IPS-18a (cell line): ENCODE results near the gene ANKRD35.
"Not testable (repeated sequence)": the region's sequence is repeated elsewhere in the genome, so short reads cannot be mapped to it uniquely, and the experiment has no call there.

Experiments
- H3K27ac ChIP-seq: one replicate; pipeline ENCODE4 v1.5.1; 2013; ENCODE audit warnings: low read length
- H3K27me3 ChIP-seq: one replicate; pipeline ENCODE4 v1.6.1; 2013; ENCODE audit warnings: mild to moderate bottlenecking, low read length; ENCODE audit not compliant: control insufficient read depth, insufficient read depth
- H3K36me3 ChIP-seq: one replicate; pipeline ENCODE4 v1.6.1; 2013; ENCODE audit warnings: low read depth, low read length; ENCODE audit not compliant: control insufficient read depth
- H3K4me1 ChIP-seq: one replicate; pipeline ENCODE4 v1.6.1; 2013; ENCODE audit warnings: low read depth, low read length; ENCODE audit not compliant: control insufficient read depth
- H3K4me3 ChIP-seq: one replicate; pipeline ENCODE4 v1.5.1; 2013; ENCODE audit warnings: low read length
- H3K9ac ChIP-seq: one replicate; pipeline ENCODE4 v1.6.1; 2013; ENCODE audit warnings: mild to moderate bottlenecking, low read length, moderate library complexity
- H3K9me3 ChIP-seq: one replicate; pipeline ENCODE4 v1.6.1; 2013; ENCODE audit warnings: low read depth, low read length; ENCODE audit not compliant: control insufficient read depth

Gene ANKRD35

DNA sequence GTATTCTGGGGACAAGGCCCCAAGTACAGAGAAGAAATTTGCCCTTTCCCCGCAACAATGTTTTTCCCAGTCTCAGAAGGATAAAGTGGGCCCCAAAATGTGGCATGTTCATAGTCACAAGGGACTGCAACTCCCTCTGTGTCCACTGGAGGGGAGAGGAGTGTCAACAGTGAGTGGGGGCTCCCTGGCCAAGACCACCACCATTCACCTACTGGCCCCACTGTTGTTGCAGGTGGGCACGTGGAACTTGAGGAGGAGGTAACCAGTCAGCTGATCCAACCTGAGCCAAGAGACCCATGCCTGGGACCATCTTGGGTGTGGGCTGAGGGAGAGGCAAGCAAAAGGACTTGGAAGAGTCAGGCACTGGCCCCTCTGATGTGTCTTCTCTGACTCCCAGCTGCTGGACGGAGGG, 39.5 kb downstream of the ANKRD35 start:
- Histone ChIP-seq H3K4me3 (peak overlapping the region; percentile 72), H3K9me3 (no peaks in the 10 kb centered on the region), H3K9ac (peak overlapping the region; percentile 47), H3K27ac (no peak overlapping the region), H3K4me1 (no peaks in the 10 kb centered on the region), H3K36me3 (peaks cover 40% of the 10 kb centered on the region), H3K27me3 (peaks cover 10% of the 10 kb centered on the region)

DNA sequence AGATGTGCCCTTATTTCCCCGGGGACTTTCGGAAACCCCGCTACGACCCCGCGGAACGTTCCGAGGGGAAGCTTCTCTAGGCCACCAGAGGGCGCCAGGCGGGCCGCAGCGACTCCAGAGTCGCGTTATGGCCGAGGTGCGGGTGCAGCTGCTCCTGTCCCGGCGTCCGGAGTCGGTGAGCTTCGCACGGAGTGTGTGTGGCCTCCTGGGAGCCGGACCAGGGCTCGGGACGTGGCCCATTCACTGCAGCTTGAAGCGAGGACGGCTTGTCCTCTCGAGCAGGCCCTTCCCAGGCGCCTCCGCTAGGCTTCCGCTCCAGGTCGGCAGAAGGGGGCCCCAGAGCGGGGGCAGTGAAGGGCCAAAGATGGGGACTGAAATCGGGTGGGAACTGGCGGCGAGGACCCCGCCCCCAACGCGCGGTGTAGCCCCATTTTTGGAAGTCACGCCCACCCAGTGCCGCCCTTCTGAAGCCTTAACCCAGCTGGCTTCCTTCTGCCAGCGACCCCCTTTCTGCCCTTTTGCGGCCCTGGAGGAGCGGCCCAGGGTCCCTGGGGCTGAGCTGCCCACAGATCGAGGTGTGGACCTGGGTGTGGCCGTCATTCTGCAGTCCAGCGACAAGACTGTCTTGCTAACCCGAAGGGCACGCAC, 40.0 kb downstream of the ANKRD35 start, which contains the start of gene NUDT17:
TSS of gene NUDT17 (plus strand) at position 117 of the 648 bp plus-strand sequence. CDS start at position 128, 11 bp downstream.
- Histone ChIP-seq H3K36me3 (peaks cover 41% of the 10 kb centered on the region), H3K9me3 (no peaks in the 10 kb centered on the region), H3K27me3 (peaks cover 10% of the 10 kb centered on the region), H3K4me3 (peak within 1 kb of the TSS; percentile 72), H3K27ac (no peak within 1 kb of the TSS), H3K9ac (peak within 1 kb of the TSS; percentile 47), H3K4me1 (no peaks in the 10 kb centered on the region)

- Histone ChIP-seq H3K4me3 (peak overlapping the region; percentile 72), H3K4me1 (no peaks in the 10 kb centered on the region), H3K27ac (no peak overlapping the region), H3K9me3 (no peaks in the 10 kb centered on the region), H3K27me3 (peaks cover 10% of the 10 kb centered on the region), H3K36me3 (peaks cover 38% of the 10 kb centered on the region), H3K9ac (no peak overlapping the region)
Observed at GRCh38 chr1:145845144-145845513, 40.5 kb downstream of the ANKRD35 start.

- H3K27me3 ChIP-seq = peaks cover 10% of the 10 kb centered on the region
- no peak overlapping the region for H3K9ac ChIP-seq
- no peaks in the 10 kb centered on the region for H3K4me1 ChIP-seq
- H3K36me3 ChIP-seq = peaks cover 46% of the 10 kb centered on the region
- no peaks in the 10 kb centered on the region for H3K9me3 ChIP-seq
- no peak overlapping the region for H3K4me3 ChIP-seq
- H3K27ac ChIP-seq = no peak overlapping the region
Observed at GRCh38 chr1:145843031-145843430, 42.6 kb downstream of the ANKRD35 start.

GRCh38 chr1:145837656-145838055, 48.0 kb downstream of the ANKRD35 start:
- Histone ChIP-seq H3K4me1 (no peaks in the 10 kb centered on the region), H3K4me3 (no peak overlapping the region), H3K9me3 (no peaks in the 10 kb centered on the region), H3K36me3 (peaks cover 77% of the 10 kb centered on the region), H3K27me3 (no peaks in the 10 kb centered on the region), H3K9ac (no peak overlapping the region), H3K27ac (no peak overlapping the region)

DNA sequence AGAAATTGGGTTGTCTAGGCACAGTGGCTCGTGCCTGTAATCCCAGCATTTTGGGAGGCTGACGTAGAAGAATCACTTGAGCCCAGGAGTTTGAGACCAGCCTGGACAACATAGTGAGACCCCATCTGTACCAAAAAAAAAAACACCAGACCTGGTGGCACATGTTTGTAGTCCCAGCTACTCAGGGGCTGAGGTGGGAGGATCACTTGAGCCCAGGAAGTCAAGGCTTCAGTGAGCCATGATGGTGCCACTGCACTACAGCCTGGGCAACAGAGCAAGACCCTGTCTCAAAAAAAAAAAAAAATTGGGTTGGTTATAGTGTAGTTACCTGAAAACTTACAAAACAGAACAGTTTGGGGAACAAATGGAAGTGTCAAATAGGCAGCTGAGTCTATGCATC, 54.9 kb downstream of the ANKRD35 start:
- not testable (repeated sequence) for H3K9ac ChIP-seq, H3K27ac ChIP-seq, H3K4me1 ChIP-seq, H3K9me3 ChIP-seq, H3K27me3 ChIP-seq, H3K4me3 ChIP-seq
- H3K36me3 ChIP-seq = peaks cover 71% of the 10 kb centered on the region

DNA sequence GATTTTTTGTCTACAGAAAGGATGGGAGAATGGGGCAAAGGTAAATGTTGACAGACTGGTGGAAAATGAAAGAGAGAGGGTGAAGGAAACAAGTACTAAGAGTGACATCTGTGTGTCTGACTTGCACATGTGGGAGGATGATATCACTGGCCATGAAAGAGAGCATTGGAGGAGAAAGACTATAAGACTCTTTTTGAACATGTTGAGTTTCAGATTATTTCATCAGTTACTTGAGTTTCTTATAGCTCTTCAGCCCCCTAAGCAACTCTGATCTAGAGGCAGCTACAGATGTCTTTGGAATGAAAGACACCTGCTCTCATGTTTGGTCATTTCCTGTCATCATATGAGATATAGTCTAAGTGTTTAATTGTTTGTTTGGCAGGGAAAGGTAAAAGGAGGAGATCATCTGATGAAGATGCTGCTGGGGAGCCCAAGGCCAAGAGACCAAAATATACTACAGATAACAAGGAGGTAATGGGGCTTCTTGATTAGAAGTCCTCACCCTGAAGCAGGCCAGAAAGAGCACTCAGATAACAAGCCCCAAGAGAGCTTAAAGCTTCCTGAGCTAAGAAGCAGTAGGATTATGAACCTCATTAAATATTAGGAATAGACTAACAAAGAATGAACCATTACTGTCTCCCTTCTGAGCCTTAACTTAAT, 57.2 kb downstream of the ANKRD35 start:
- Histone ChIP-seq H3K27ac (no peak overlapping the region), H3K9me3 (no peaks in the 10 kb centered on the region), H3K36me3 (peaks cover 61% of the 10 kb centered on the region), H3K27me3 (no peaks in the 10 kb centered on the region), H3K4me1 (no peaks in the 10 kb centered on the region), H3K9ac (no peak overlapping the region), H3K4me3 (no peak overlapping the region)

GRCh38 chr1:145827966-145828365, 57.7 kb downstream of the ANKRD35 start:
- Histone ChIP-seq H3K4me1 (no peaks in the 10 kb centered on the region), H3K9me3 (no peaks in the 10 kb centered on the region), H3K27me3 (no peaks in the 10 kb centered on the region), H3K36me3 (peaks cover 56% of the 10 kb centered on the region), H3K9ac (no peak overlapping the region), H3K4me3 (no peak overlapping the region), H3K27ac (no peak overlapping the region)

DNA sequence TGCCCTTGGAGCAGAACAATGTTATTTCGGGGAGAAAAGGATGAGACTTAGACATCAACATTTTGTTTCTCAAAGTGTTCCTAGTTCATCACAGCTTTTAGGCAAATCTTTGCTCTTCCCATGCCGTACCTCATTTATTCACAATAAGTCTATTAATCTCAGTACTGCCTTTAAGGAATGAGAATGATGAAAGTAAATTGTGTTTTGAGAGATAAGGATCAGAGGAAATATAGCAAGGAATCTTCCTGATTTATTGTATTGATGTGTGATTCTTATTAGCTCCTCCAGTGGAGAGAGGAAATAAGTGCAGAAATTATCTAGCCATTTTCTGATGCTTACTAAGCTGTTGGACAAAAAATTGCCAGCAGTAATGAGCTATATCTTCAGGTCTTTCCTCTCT, 59.6 kb downstream of the ANKRD35 start:
- Histone ChIP-seq H3K9ac (no peak overlapping the region), H3K4me3 (no peak overlapping the region), H3K36me3 (peaks cover 44% of the 10 kb centered on the region), H3K27ac (no peak overlapping the region), H3K9me3 (no peaks in the 10 kb centered on the region), H3K27me3 (no peaks in the 10 kb centered on the region), H3K4me1 (no peaks in the 10 kb centered on the region)

- Histone ChIP-seq H3K9me3 (no peaks in the 10 kb centered on the region), H3K27ac (peak overlapping the region; percentile 85), H3K36me3 (peaks cover 34% of the 10 kb centered on the region), H3K4me3 (peak overlapping the region; percentile 100), H3K27me3 (no peaks in the 10 kb centered on the region), H3K4me1 (no peaks in the 10 kb centered on the region), H3K9ac (peak overlapping the region; percentile 90)
Observed at GRCh38 chr1:145824499-145824842, 61.2 kb downstream of the ANKRD35 start.

DNA sequence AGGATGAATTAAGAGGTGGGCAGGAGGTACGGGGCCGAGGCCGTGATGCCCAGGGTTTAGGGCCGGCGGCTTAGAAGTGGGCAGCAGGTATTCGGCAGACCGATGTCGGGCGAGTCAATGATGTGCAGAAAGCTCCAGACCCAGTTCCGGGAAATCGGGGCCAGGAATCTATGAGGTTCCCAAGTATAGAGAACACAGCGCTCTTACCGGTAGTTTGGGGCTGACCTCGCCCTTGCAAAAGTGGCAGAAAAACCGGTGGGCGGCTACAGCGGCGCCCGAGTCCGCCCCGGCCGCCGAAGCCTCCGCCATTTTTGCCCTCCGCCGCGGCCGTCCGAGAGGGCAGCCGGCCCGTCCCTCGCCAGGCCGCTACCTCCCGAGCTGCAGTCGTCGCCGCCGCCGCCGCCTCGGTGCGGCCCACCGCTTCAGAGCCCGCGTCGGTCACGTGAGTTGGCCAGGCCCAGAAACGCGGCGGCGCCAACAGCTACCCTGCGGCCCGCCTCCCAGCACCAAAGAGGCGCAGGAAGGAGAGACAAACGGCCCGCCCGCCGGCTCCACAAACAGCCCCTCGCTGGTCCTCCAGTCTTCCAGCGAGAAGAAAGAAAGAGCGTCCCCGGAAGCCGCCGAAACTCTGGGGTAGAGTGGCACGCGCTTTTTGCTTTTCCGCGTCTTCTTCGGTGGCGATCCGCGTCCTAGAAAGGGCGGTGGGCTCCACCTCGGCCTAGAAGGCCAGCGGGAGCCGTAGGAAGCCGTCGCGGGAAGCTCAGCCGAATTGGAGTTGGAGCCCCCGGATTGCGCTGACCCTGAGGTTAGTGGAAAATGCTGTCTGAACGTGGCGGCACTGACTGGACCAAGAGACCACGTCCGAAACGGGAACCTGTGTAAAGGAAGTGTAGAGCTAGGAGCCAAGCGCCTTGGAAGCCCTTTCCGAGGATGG, 61.8 kb downstream of the ANKRD35 start, which contains the start of the genes POLR3C and RNF115:
TSS of gene POLR3C (plus strand) at position 636 of the 934 bp plus-strand sequence. CDS start 1,577 bp downstream, outside the sequence.
TSS of gene RNF115 (minus strand) at position 531 of the 934 bp plus-strand sequence. CDS start at position 309, 222 bp downstream.
- Histone ChIP-seq H3K9ac (peak within 1 kb of the TSS; percentile 90), H3K4me3 (peak within 1 kb of the TSS; percentile 100), H3K4me1 (no peaks in the 10 kb centered on the region), H3K27ac (peak within 1 kb of the TSS; percentile 85), H3K9me3 (no peaks in the 10 kb centered on the region), H3K36me3 (peaks cover 28% of the 10 kb centered on the region), H3K27me3 (no peaks in the 10 kb centered on the region)
